Gastrocnemius medialis (tissue), 4 donors: Measurements from ENCODE around the gene AP2S1. TPM values are rescaled to one million over a fixed set of nuclear protein-coding genes. Genes with fewer than 3 reads are reported as not detected.
A peak's percentile ranks its signal among the peaks of the same experiment; 100 is the strongest.

Experiments used
- ATAC-seq, 2 donors: fragments of 150-250 bp; one replicate each; pipeline ENCODE4 v1.9.1; 2016
- DNase-seq, 2 donors: peaks; one replicate each; pipeline ENCODE4 v3.0.0-alpha.2; 2019
- H3K27ac ChIP-seq, 4 donors: fragments of 200-600 bp; sonication (generic); 1 replicate in 1 of 4; 2 replicates in 3 of 4; pipeline ENCODE4 v1.5.1; 2016 to 2018; ENCODE audit warnings: mild to moderate bottlenecking in 2 of 4, moderate library complexity in 1 of 4
- H3K27me3 ChIP-seq, 3 donors: fragments of 200-600 bp; sonication (generic) in 2 of 3; 1 replicate in 1 of 3; 2 replicates in 2 of 3; pipeline versions ENCODE4 v1.5.1 to v1.6.0; 2016 to 2019; ENCODE audit warnings: mild to moderate bottlenecking in 1 of 3, moderate library complexity in 1 of 3
- H3K36me3 ChIP-seq, 2 donors: fragments of 200-600 bp; sonication (generic) in 1 of 2; one replicate each; pipeline ENCODE4 v1.5.1; 2017 to 2018
- H3K4me1 ChIP-seq, 2 donors: fragments of 200-600 bp; sonication (generic) in 1 of 2; one replicate each; pipeline ENCODE4 v1.5.1; 2016 to 2017; ENCODE audit warnings: mild to moderate bottlenecking in 2 of 2
- H3K4me3 ChIP-seq, 4 donors: fragments of 200-600 bp; sonication (generic) in 3 of 4; 1 replicate in 1 of 4; 2 replicates in 3 of 4; pipeline ENCODE4 v1.5.1; 2016 to 2019; ENCODE audit warnings: mild to moderate bottlenecking in 2 of 4
- H3K9me3 ChIP-seq, 3 donors: fragments of 200-600 bp; sonication (generic) in 2 of 3; 1 replicate in 1 of 3; 2 replicates in 2 of 3; pipeline ENCODE4 v1.5.1; 2016 to 2019
- CTCF ChIP-seq, 5 experiments: fragments of 450-650 bp in 3 of 5; fragments of 200-600 bp in 2 of 5; sonication (generic) in 2 of 5; IDR thresholded peaks in 4 of 5; conservative IDR thresholded peaks in 1 of 5; 1 replicate in 4 of 5; 2 replicates in 1 of 5; pipeline ENCODE4 v1.5.1; 2016 to 2019; ENCODE audit warnings: antibody characterized with exemption in 5 of 5, mild to moderate bottlenecking in 3 of 5, moderate library complexity in 3 of 5
- POLR2A ChIP-seq, 2 donors: fragments of 450-650 bp; IDR thresholded peaks; one replicate each; pipeline ENCODE4 v1.6.1; 2017; ENCODE audit warnings: antibody characterized with exemption in 2 of 2, mild to moderate bottlenecking in 2 of 2, moderate library complexity in 2 of 2
- in situ Hi-C, 4 donors: fragments of 200-750 bp; cut with MboI; loops; one replicate each; pipeline versions ENCODE4 v1.15.0 to v1.8.0; 2017; ENCODE audit warnings: low sequenced_read_pairs in 4 of 4
- intact Hi-C: fragments of 100-400 bp; cut with DNase I; formaldehyde crosslinking; loops from one replicate; pipeline ENCODE4 v1.15.1; 2023; ENCODE audit warnings: low total_unique reads
- total RNA-seq, 4 donors: library from RNA; depleted of rRNA; stranded (reverse); fragments of >200 nt; gene quantifications; one replicate each; pipeline versions ENCODE4 v1.1.0 to v1.2.3, GENCODE V29; 2016

AP2S1 gene
- total RNA-seq, 4 donors from 2014 or later = 42.7 to 94.1 (median 64.9) TPM

- Histone ChIP-seq H3K4me3 (no peak overlapping the region), H3K4me1 (peaks cover 0 to 3% of the 10 kb centered on the region in 2 donors), H3K36me3 (peaks cover 0 to 37% of the 10 kb centered on the region in 2 donors), H3K27ac (peak overlapping the region in 1 of 4 donors; percentile 20), H3K27me3 (no peaks in the 10 kb centered on the region), H3K9me3 (no peaks in the 10 kb centered on the region)
- intact Hi-C loops = loop anchor here (1.0 kb wide), 1 partner anchor 83 kb away; no protein-coding TSS in a partner anchor
- ATAC-seq (peak in 1 of 2 donors; percentile 67), DNase-seq (no peak)
- in situ Hi-C loops = loop anchor here in 3 of 4 donors (5.0 kb wide), 1 partner anchor 88 kb away; no protein-coding TSS in a partner anchor
- TF ChIP-seq POLR2A (IDR thresholded peaks at IDR 0.05) (no peak), CTCF (IDR thresholded peaks at IDR 0.05 in 4 of 5, conservative IDR thresholded peaks at IDR 0.05 in 1 of 5) (peak; percentile 65 to 80 (median 78))
Observed at GRCh38 chr19:46840498-46840942, 10.1 kb downstream of the AP2S1 start.

GRCh38 chr19:46839752-46840497 is 10.7 kb downstream of the AP2S1 start:
- TF ChIP-seq POLR2A (IDR thresholded peaks at IDR 0.05) (no peak), CTCF (IDR thresholded peaks at IDR 0.05 in 4 of 5, conservative IDR thresholded peaks at IDR 0.05 in 1 of 5) (no peak)
- DNase-seq = no peak
- H3K27ac ChIP-seq = no peak overlapping the region
- peaks cover 0 to 3% of the 10 kb centered on the region in 2 donors for H3K4me1 ChIP-seq
- H3K9me3 ChIP-seq = no peaks in the 10 kb centered on the region
- peak in 1 of 2 donors; percentile 47 for ATAC-seq
- H3K27me3 ChIP-seq = no peaks in the 10 kb centered on the region
- intact Hi-C loops (loop anchor here (1.0 kb wide), 1 partner anchor 83 kb away; no protein-coding TSS in a partner anchor), in situ Hi-C loops (loop anchor here (5.0 to 10.0 kb wide), 2 partner anchors 75 to 88 kb away; no protein-coding TSS in a partner anchor)
- H3K36me3 ChIP-seq = peaks cover 0 to 34% of the 10 kb centered on the region in 2 donors
- H3K4me3 ChIP-seq = no peak overlapping the region

- no peaks in the 10 kb centered on the region for H3K9me3 ChIP-seq
- no peaks in the 10 kb centered on the region for H3K27me3 ChIP-seq
- H3K4me3 ChIP-seq = no peak overlapping the region
- intact Hi-C loops = no loop called here
- H3K36me3 ChIP-seq = peaks cover 0 to 16% of the 10 kb centered on the region in 2 donors
- peaks cover 0 to 3% of the 10 kb centered on the region in 2 donors for H3K4me1 ChIP-seq
- H3K27ac ChIP-seq = no peak overlapping the region
- no peak for TF ChIP-seq CTCF (IDR thresholded peaks at IDR 0.05 in 4 of 5, conservative IDR thresholded peaks at IDR 0.05 in 1 of 5)
- TF ChIP-seq POLR2A (IDR thresholded peaks at IDR 0.05) = no peak
- in situ Hi-C loops = loop anchor here in 1 of 4 donors (10.0 kb wide), 1 partner anchor 73 kb away; no protein-coding TSS in a partner anchor
- ATAC-seq (no peak), DNase-seq (no peak)
Observed at GRCh38 chr19:46838160-46838559, 12.5 kb downstream of the AP2S1 start.

GRCh38 chr19:46834984-46835383 is 15.7 kb downstream of the AP2S1 start:
- DNase-seq = no peak
- no peak for ATAC-seq
- in situ Hi-C loops = loop anchor here in 1 of 4 donors (10.0 kb wide), 1 partner anchor 70 kb away; no protein-coding TSS in a partner anchor
- H3K4me1 ChIP-seq = no peaks in the 10 kb centered on the region
- peaks cover 0 to 14% of the 10 kb centered on the region in 2 donors for H3K36me3 ChIP-seq
- intact Hi-C loops = no loop called here
- H3K27me3 ChIP-seq = no peaks in the 10 kb centered on the region
- no peak overlapping the region for H3K27ac ChIP-seq
- TF ChIP-seq CTCF (IDR thresholded peaks at IDR 0.05 in 4 of 5, conservative IDR thresholded peaks at IDR 0.05 in 1 of 5) (no peak), POLR2A (IDR thresholded peaks at IDR 0.05) (no peak)
- no peak overlapping the region for H3K4me3 ChIP-seq
- H3K9me3 ChIP-seq = no peaks in the 10 kb centered on the region
